Ascending aorta (tissue), 2 donors: Measurements from ENCODE around the gene PRPF31. TPM values are rescaled to one million over a fixed set of nuclear protein-coding genes. Genes with fewer than 3 reads are reported as not detected.

Source experiments
- DNase-seq, 2 donors: peaks; one replicate each; pipeline ENCODE4 v3.0.0-alpha.2; 2019; ENCODE audit warnings: low spot score in 2 of 2
- H3K27ac ChIP-seq, 2 donors: fragments of 200-600 bp; sonication (generic); one replicate each; pipeline ENCODE4 v1.5.1; 2016 to 2017; ENCODE audit warnings: mild to moderate bottlenecking in 1 of 2
- H3K27me3 ChIP-seq: fragments of 200-600 bp; sonication (generic); one replicate; pipeline ENCODE4 v1.5.1; 2017
- H3K36me3 ChIP-seq, 2 donors: fragments of 200-600 bp; sonication (generic); one replicate each; pipeline ENCODE4 v1.5.1; 2016
- H3K4me1 ChIP-seq, 2 donors: fragments of 200-600 bp; sonication (generic); one replicate each; pipeline ENCODE4 v1.5.1; 2016 to 2017; ENCODE audit warnings: mild to moderate bottlenecking in 1 of 2
- H3K4me3 ChIP-seq, 2 donors: fragments of 200-600 bp; sonication (generic); one replicate each; pipeline ENCODE4 v1.5.1; 2016 to 2017; ENCODE audit warnings: mild to moderate bottlenecking in 1 of 2
- H3K9me3 ChIP-seq, 2 donors: fragments of 200-600 bp; sonication (generic); one replicate each; pipeline ENCODE4 v1.5.1; 2016
- CTCF ChIP-seq, 3 experiments: fragments of 200-600 bp in 2 of 3; fragments of 450-650 bp in 1 of 3; sonication (generic) in 2 of 3; IDR thresholded peaks; one replicate each; pipeline ENCODE4 v1.5.1; 2016 to 2019; ENCODE audit warnings: antibody characterized with exemption in 3 of 3, mild to moderate bottlenecking in 1 of 3, moderate library complexity in 1 of 3
- intact Hi-C: fragments of 100-400 bp; cut with DNase I; formaldehyde crosslinking; loops from one replicate; pipeline ENCODE4 v1.15.1; 2023
- total RNA-seq: library from RNA; depleted of rRNA; stranded (reverse); fragments of >200 nt; gene quantifications from one replicate; pipeline ENCODE4 v1.1.0, GENCODE V29; 2016

PRPF31 gene
- total RNA-seq, 1 donor from 2014 or later, result 84.1 TPM

- Histone ChIP-seq H3K36me3 (peaks cover 2 to 10% of the 10 kb centered on the region in 2 donors), H3K9me3 (no peaks in the 10 kb centered on the region), H3K27me3 (no peaks in the 10 kb centered on the region), H3K4me1 (peaks cover 0 to 15% of the 10 kb centered on the region in 2 donors), H3K27ac (peak within 1 kb of the TSS; percentile 96 to 98), H3K4me3 (peak within 1 kb of the TSS; percentile 95 to 98)
- intact Hi-C loops, result loop anchor here (1.0 kb wide), 7 partner anchors 21 to 326 kb away; partner anchors contain the start of genes LENG1, LENG8, MYADM and NDUFA3
- no peak for DNase-seq
- no peak for TF ChIP-seq CTCF (IDR thresholded peaks at IDR 0.05)
These were observed 22.3 kb downstream of the PRPF31 start, which contains the start of gene CNOT3 for GRCh38 chr19:54137699-54138488. Gene CNOT3, plus strand, starts transcription at chr19:54137762. Its CDS starts 5,217 bp downstream, at chr19:54142979.

- Histone ChIP-seq H3K36me3 (peaks cover 10 to 15% of the 10 kb centered on the region in 2 donors), H3K27me3 (no peaks in the 10 kb centered on the region), H3K27ac (peak overlapping the region; percentile 96 to 98), H3K4me1 (peaks cover 0 to 15% of the 10 kb centered on the region in 2 donors), H3K4me3 (peak overlapping the region; percentile 95 to 98), H3K9me3 (no peaks in the 10 kb centered on the region)
- TF ChIP-seq CTCF (IDR thresholded peaks at IDR 0.05), result no peak
- DNase-seq, result no peak
- intact Hi-C loops, result no loop called here
These were observed 23.1 kb downstream of the PRPF31 start for GRCh38 chr19:54138489-54139256.

GRCh38 chr19:54141356-54141755, 25.8 kb downstream of the PRPF31 start:
- H3K4me1 ChIP-seq, result peaks cover 0 to 10% of the 10 kb centered on the region in 2 donors
- peaks cover 36 to 41% of the 10 kb centered on the region in 2 donors for H3K36me3 ChIP-seq
- no peak for DNase-seq
- intact Hi-C loops, result no loop called here
- no peak for TF ChIP-seq CTCF (IDR thresholded peaks at IDR 0.05)
- H3K27ac ChIP-seq, result no peak overlapping the region
- H3K9me3 ChIP-seq, result no peaks in the 10 kb centered on the region
- H3K27me3 ChIP-seq, result no peaks in the 10 kb centered on the region
- H3K4me3 ChIP-seq, result no peak overlapping the region

- Histone ChIP-seq H3K9me3 (no peaks in the 10 kb centered on the region), H3K4me1 (peaks cover 0 to 10% of the 10 kb centered on the region in 2 donors), H3K4me3 (no peak overlapping the region), H3K27ac (no peak overlapping the region), H3K36me3 (peaks cover 46 to 51% of the 10 kb centered on the region in 2 donors), H3K27me3 (no peaks in the 10 kb centered on the region)
- intact Hi-C loops, result no loop called here
- DNase-seq, result no peak
- no peak for TF ChIP-seq CTCF (IDR thresholded peaks at IDR 0.05)
These were observed 26.7 kb downstream of the PRPF31 start for GRCh38 chr19:54142166-54142780.

GRCh38 chr19:54145541-54146158, 30.1 kb downstream of the PRPF31 start:
- intact Hi-C loops, result no loop called here
- no peaks in the 10 kb centered on the region for H3K27me3 ChIP-seq
- H3K9me3 ChIP-seq, result no peaks in the 10 kb centered on the region
- TF ChIP-seq CTCF (IDR thresholded peaks at IDR 0.05), result no peak
- peaks cover 78 to 81% of the 10 kb centered on the region in 2 donors for H3K36me3 ChIP-seq
- no peak overlapping the region for H3K27ac ChIP-seq
- H3K4me1 ChIP-seq, result peaks cover 0 to under 1% of the 10 kb centered on the region in 2 donors
- no peak overlapping the region for H3K4me3 ChIP-seq
- DNase-seq, result no peak
